GM23338 (cell line): Measurements from ENCODE around the gene CLSTN2.

Source experiments
- CREB1 ChIP-seq: fragments of 250-450 bp; sonication (Bioruptor Pico); IDR thresholded peaks from 2 replicates; pipeline ENCODE4 v1.5.0; 2020; ENCODE audit warnings: low read depth, mild to moderate bottlenecking, moderate library complexity
- EZH2 ChIP-seq: fragments of 200-600 bp; sonication (generic); IDR thresholded peaks from one replicate; pipeline ENCODE4 v1.8.0; 2017; ENCODE audit warnings: antibody characterized with exemption, mild to moderate bottlenecking, low read depth; ENCODE audit not compliant: unreplicated experiment
- EZH2phosphoT487 ChIP-seq: fragments of 200-600 bp; sonication (generic); IDR thresholded peaks from one replicate; pipeline ENCODE4 v1.8.1; 2018; ENCODE audit warnings: antibody characterized with exemption; ENCODE audit not compliant: unreplicated experiment
- JUNB ChIP-seq: IDR thresholded peaks from one replicate; pipeline ENCODE4 v1.6.1; 2016; ENCODE audit warnings: antibody characterized with exemption; ENCODE audit not compliant: unreplicated experiment
- POLR2AphosphoS5 ChIP-seq: IDR thresholded peaks from 2 replicates; pipeline ENCODE4 v1.6.1; 2016; ENCODE audit warnings: antibody characterized with exemption, low read depth
- REST ChIP-seq: IDR thresholded peaks from one replicate; pipeline ENCODE4 v1.6.1; 2018; ENCODE audit warnings: antibody characterized with exemption; ENCODE audit not compliant: unreplicated experiment
- ZNF114 ChIP-seq: fragments of 250-450 bp; sonication (Bioruptor Pico); IDR thresholded peaks from 2 replicates; pipeline ENCODE4 v1.5.0; 2020; ENCODE audit warnings: mild to moderate bottlenecking, moderate library complexity
- ZNF331 ChIP-seq: fragments of 250-450 bp; sonication (Bioruptor Pico); IDR thresholded peaks from 2 replicates; pipeline ENCODE4 v1.5.0; 2020; ENCODE audit warnings: low read depth, mild to moderate bottlenecking, moderate library complexity
- TF ChIP-seq, protein P1 (sequence below), 2 experiments: fragments of 200-600 bp in 1 of 2; sonication (generic) in 1 of 2; conservative IDR thresholded peaks; 2 replicates each; pipeline versions ENCODE4 v1.5.1 to v1.6.1; 2016 to 2017; ENCODE audit warnings: antibody characterized with exemption in 2 of 2, low read depth in 2 of 2, mild to moderate bottlenecking in 2 of 2, moderate library complexity in 1 of 2
- TF ChIP-seq, protein P2 (sequence below): fragments of 250-450 bp; sonication (Bioruptor Pico); IDR thresholded peaks from 2 replicates; pipeline ENCODE4 v1.5.0; 2020; ENCODE audit warnings: mild to moderate bottlenecking, moderate library complexity

DNA sequence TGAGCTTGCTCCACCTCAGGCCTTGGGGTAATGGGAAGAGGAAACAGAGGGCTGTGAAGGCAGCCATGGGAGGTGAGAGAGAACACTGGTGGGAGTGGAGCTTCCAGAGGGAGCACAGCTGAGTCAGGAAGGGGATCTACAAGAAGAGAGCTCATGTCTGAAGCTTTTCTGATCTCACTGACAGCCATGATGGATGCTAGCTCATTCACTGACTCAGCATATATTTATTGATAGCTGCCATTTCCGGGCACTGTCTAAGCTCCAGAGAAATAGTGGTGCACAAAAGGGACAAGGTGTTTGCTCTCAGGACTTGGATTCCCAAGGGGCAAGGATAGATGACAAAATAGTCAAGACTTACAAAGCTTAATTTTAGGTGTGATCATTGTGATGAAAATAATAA lies 218.8 kb downstream of the CLSTN2 start:
- TF ChIP-seq, protein P1, sequence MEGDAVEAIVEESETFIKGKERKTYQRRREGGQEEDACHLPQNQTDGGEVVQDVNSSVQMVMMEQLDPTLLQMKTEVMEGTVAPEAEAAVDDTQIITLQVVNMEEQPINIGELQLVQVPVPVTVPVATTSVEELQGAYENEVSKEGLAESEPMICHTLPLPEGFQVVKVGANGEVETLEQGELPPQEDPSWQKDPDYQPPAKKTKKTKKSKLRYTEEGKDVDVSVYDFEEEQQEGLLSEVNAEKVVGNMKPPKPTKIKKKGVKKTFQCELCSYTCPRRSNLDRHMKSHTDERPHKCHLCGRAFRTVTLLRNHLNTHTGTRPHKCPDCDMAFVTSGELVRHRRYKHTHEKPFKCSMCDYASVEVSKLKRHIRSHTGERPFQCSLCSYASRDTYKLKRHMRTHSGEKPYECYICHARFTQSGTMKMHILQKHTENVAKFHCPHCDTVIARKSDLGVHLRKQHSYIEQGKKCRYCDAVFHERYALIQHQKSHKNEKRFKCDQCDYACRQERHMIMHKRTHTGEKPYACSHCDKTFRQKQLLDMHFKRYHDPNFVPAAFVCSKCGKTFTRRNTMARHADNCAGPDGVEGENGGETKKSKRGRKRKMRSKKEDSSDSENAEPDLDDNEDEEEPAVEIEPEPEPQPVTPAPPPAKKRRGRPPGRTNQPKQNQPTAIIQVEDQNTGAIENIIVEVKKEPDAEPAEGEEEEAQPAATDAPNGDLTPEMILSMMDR (conservative IDR thresholded peaks at IDR 0.05; ENCODE audit: low read depth in 2 of 2): no peak
- TF ChIP-seq EZH2: no peak
- no peak for TF ChIP-seq EZH2phosphoT487
- TF ChIP-seq POLR2AphosphoS5: no peak
- TF ChIP-seq REST: no peak
- no peak for TF ChIP-seq JUNB
- TF ChIP-seq CREB1 (CRISPR knock-in tag): no peak
- no peak for TF ChIP-seq ZNF331 (CRISPR knock-in tag)
- no peak for TF ChIP-seq ZNF114 (CRISPR knock-in tag)
- TF ChIP-seq, protein P2, sequence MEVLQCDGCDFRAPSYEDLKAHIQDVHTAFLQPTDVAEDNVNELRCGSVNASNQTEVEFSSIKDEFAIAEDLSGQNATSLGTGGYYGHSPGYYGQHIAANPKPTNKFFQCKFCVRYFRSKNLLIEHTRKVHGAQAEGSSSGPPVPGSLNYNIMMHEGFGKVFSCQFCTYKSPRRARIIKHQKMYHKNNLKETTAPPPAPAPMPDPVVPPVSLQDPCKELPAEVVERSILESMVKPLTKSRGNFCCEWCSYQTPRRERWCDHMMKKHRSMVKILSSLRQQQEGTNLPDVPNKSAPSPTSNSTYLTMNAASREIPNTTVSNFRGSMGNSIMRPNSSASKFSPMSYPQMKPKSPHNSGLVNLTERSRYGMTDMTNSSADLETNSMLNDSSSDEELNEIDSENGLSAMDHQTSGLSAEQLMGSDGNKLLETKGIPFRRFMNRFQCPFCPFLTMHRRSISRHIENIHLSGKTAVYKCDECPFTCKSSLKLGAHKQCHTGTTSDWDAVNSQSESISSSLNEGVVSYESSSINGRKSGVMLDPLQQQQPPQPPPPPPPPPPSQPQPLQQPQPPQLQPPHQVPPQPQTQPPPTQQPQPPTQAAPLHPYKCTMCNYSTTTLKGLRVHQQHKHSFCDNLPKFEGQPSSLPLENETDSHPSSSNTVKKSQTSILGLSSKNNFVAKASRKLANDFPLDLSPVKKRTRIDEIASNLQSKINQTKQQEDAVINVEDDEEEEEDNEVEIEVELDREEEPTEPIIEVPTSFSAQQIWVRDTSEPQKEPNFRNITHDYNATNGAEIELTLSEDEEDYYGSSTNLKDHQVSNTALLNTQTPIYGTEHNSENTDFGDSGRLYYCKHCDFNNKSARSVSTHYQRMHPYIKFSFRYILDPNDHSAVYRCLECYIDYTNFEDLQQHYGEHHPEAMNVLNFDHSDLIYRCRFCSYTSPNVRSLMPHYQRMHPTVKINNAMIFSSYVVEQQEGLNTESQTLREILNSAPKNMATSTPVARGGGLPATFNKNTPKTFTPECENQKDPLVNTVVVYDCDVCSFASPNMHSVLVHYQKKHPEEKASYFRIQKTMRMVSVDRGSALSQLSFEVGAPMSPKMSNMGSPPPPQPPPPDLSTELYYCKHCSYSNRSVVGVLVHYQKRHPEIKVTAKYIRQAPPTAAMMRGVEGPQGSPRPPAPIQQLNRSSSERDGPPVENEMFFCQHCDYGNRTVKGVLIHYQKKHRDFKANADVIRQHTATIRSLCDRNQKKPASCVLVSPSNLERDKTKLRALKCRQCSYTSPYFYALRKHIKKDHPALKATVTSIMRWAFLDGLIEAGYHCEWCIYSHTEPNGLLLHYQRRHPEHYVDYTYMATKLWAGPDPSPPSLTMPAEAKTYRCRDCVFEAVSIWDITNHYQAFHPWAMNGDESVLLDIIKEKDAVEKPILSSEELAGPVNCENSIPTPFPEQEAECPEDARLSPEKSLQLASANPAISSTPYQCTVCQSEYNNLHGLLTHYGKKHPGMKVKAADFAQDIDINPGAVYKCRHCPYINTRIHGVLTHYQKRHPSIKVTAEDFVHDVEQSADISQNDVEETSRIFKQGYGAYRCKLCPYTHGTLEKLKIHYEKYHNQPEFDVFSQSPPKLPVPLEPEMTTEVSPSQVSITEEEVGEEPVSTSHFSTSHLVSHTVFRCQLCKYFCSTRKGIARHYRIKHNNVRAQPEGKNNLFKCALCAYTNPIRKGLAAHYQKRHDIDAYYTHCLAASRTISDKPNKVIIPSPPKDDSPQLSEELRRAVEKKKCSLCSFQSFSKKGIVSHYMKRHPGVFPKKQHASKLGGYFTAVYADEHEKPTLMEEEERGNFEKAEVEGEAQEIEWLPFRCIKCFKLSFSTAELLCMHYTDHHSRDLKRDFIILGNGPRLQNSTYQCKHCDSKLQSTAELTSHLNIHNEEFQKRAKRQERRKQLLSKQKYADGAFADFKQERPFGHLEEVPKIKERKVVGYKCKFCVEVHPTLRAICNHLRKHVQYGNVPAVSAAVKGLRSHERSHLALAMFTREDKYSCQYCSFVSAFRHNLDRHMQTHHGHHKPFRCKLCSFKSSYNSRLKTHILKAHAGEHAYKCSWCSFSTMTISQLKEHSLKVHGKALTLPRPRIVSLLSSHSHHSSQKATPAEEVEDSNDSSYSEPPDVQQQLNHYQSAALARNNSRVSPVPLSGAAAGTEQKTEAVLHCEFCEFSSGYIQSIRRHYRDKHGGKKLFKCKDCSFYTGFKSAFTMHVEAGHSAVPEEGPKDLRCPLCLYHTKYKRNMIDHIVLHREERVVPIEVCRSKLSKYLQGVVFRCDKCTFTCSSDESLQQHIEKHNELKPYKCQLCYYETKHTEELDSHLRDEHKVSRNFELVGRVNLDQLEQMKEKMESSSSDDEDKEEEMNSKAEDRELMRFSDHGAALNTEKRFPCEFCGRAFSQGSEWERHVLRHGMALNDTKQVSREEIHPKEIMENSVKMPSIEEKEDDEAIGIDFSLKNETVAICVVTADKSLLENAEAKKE (CRISPR knock-in tag): no peak
